H9 (cell line): ENCODE measurements around the gene PTRH1. TPM values are rescaled to one million over a fixed set of nuclear protein-coding genes. Genes with fewer than 3 reads are reported as not detected.

Source experiments
- DNase-seq: peaks from one replicate; pipeline ENCODE4 v3.0.0-alpha.2; 2017
- H2AFZ ChIP-seq: one replicate; pipeline ENCODE4 v1.6.1; 2013; ENCODE audit warnings: mild to moderate bottlenecking, low read length, control low read depth, moderate library complexity
- H2AK5ac ChIP-seq: 2 replicates; pipeline ENCODE4 v1.6.1; 2013; ENCODE audit warnings: low read length, control low read depth, mixed read lengths; ENCODE audit not compliant: insufficient read length
- H2BK120ac ChIP-seq: one replicate; pipeline ENCODE4 v1.6.1; 2013; ENCODE audit warnings: low read depth, mild to moderate bottlenecking, low read length, control low read depth, inconsistent platforms; ENCODE audit not compliant: poor library complexity, severe bottlenecking
- H2BK12ac ChIP-seq: 2 replicates; pipeline ENCODE4 v1.6.1; 2013; ENCODE audit warnings: low read length, control low read depth, mixed read lengths, low read depth; ENCODE audit not compliant: insufficient read length
- H2BK15ac ChIP-seq: 2 replicates; pipeline ENCODE4 v1.6.1; 2013; ENCODE audit warnings: low read depth, low read length, control low read depth
- H2BK20ac ChIP-seq: one replicate; pipeline ENCODE4 v1.6.1; 2013; ENCODE audit warnings: low read depth, mild to moderate bottlenecking, low read length, control low read depth, inconsistent platforms; ENCODE audit not compliant: poor library complexity, severe bottlenecking
- H2BK5ac ChIP-seq: 2 replicates; pipeline ENCODE4 v1.6.1; 2013; ENCODE audit warnings: low read length, control low read depth, mixed read lengths; ENCODE audit not compliant: insufficient read length
- H3K14ac ChIP-seq: 2 replicates; pipeline ENCODE4 v1.6.1; 2013; ENCODE audit warnings: low read length, control low read depth; ENCODE audit not compliant: insufficient read depth
- H3K18ac ChIP-seq: 2 replicates; pipeline ENCODE4 v1.6.1; 2013; ENCODE audit warnings: low read depth, mild to moderate bottlenecking, mixed read lengths, low read length, control low read depth; ENCODE audit not compliant: insufficient read length
- H3K23ac ChIP-seq: 2 replicates; pipeline ENCODE4 v1.6.1; 2013; ENCODE audit warnings: low read length, control low read depth, mixed read lengths, low read depth; ENCODE audit not compliant: insufficient read length
- H3K23me2 ChIP-seq: 2 replicates; pipeline ENCODE4 v1.6.1; 2013; ENCODE audit warnings: low read depth, mild to moderate bottlenecking, mixed read lengths, low read length, control low read depth; ENCODE audit not compliant: insufficient read length, poor library complexity, severe bottlenecking
- H3K27ac ChIP-seq: 2 replicates; pipeline ENCODE4 v1.5.1; 2013; ENCODE audit warnings: low read length, control low read depth, mixed read lengths, low read depth; ENCODE audit not compliant: insufficient read length
- H3K27me3 ChIP-seq: 2 replicates; pipeline ENCODE4 v1.6.1; 2013; ENCODE audit warnings: low read length, control low read depth, inconsistent platforms; ENCODE audit not compliant: insufficient read depth
- H3K4ac ChIP-seq: 2 replicates; pipeline ENCODE4 v1.6.1; 2013; ENCODE audit warnings: low read depth, mild to moderate bottlenecking, control low read depth, inconsistent platforms, low read length, moderate library complexity
- H3K4me1 ChIP-seq: 2 replicates; pipeline ENCODE4 v1.6.1; 2013; ENCODE audit warnings: low read length, control low read depth, inconsistent platforms; ENCODE audit not compliant: insufficient read depth
- H3K4me2 ChIP-seq: 2 replicates; pipeline ENCODE4 v1.6.1; 2013; ENCODE audit warnings: low read length, control low read depth, mixed read lengths; ENCODE audit not compliant: insufficient read length, insufficient read depth
- H3K56ac ChIP-seq: 2 replicates; pipeline ENCODE4 v1.6.1; 2013; ENCODE audit warnings: low read depth, mild to moderate bottlenecking, mixed read lengths, low read length, control low read depth; ENCODE audit not compliant: insufficient read length
- H3K79me1 ChIP-seq: 2 replicates; pipeline ENCODE4 v1.6.1; 2013; ENCODE audit warnings: low read depth, mild to moderate bottlenecking, moderate library complexity, low read length, control low read depth, inconsistent platforms; ENCODE audit not compliant: insufficient read depth, poor library complexity, severe bottlenecking
- H3K79me2 ChIP-seq: 2 replicates; pipeline ENCODE4 v1.6.1; 2013; ENCODE audit warnings: low read length, control low read depth, inconsistent platforms; ENCODE audit not compliant: insufficient read depth
- H3K9ac ChIP-seq: 2 replicates; pipeline ENCODE4 v1.6.1; 2013; ENCODE audit warnings: low read length, control low read depth, mixed read lengths; ENCODE audit not compliant: insufficient read length; ENCODE audit errors: extremely low read depth
- H3K9me3 ChIP-seq: one replicate; pipeline ENCODE4 v1.6.1; 2013; ENCODE audit warnings: low read depth, low read length, inconsistent platforms; ENCODE audit not compliant: control insufficient read depth
- H3T11ph ChIP-seq: one replicate; pipeline ENCODE4 v1.6.1; 2013; ENCODE audit warnings: mild to moderate bottlenecking, low read length, control low read depth, inconsistent platforms
- H4K20me1 ChIP-seq: one replicate; pipeline ENCODE4 v1.6.1; 2013; ENCODE audit not compliant: control insufficient read depth, insufficient read length, insufficient read depth
- H4K5ac ChIP-seq: 2 replicates; pipeline ENCODE4 v1.6.1; 2013; ENCODE audit warnings: low read depth, mild to moderate bottlenecking, mixed read lengths, low read length, control low read depth; ENCODE audit not compliant: insufficient read length
- H4K8ac ChIP-seq: replicated peaks from 2 replicates; pipeline ENCODE4 v1.6.1; 2013; ENCODE audit warnings: low read length, control low read depth, mixed read lengths, low read depth; ENCODE audit not compliant: insufficient read length
- H4K91ac ChIP-seq: 2 replicates; pipeline ENCODE4 v1.6.1; 2013; ENCODE audit warnings: low read depth, mild to moderate bottlenecking, moderate library complexity, mixed read lengths, low read length, control low read depth; ENCODE audit not compliant: insufficient read length
- H3K27ac Mint-ChIP-seq, 3 experiments: 2 replicates in 2 of 3; 3 replicates in 1 of 3; pipeline ENCODE4 v1.8.0; 2020 to 2021; ENCODE audit warnings: mixed read lengths in 3 of 3, mild to moderate bottlenecking in 1 of 3, moderate library complexity in 1 of 3
- H3K27me3 Mint-ChIP-seq: 2 replicates; pipeline ENCODE4 v1.8.0; 2021; ENCODE audit warnings: low read depth, mild to moderate bottlenecking, moderate library complexity, mixed read lengths
- H3K36me3 Mint-ChIP-seq, 3 experiments: 2 replicates in 2 of 3; 3 replicates in 1 of 3; pipeline ENCODE4 v1.8.0; 2020 to 2021; ENCODE audit warnings: low read depth in 3 of 3, mixed read lengths in 3 of 3; ENCODE audit not compliant: insufficient read depth in 1 of 3
- H3K4me1 Mint-ChIP-seq, 2 experiments: 2 replicates each; pipeline ENCODE4 v1.8.0; 2020; ENCODE audit warnings: mixed read lengths in 2 of 2
- H3K4me3 Mint-ChIP-seq, 2 experiments: 2 replicates in 1 of 2; 3 replicates in 1 of 2; pipeline ENCODE4 v1.8.0; 2020 to 2021; ENCODE audit warnings: mild to moderate bottlenecking in 2 of 2, mixed read lengths in 2 of 2, moderate library complexity in 1 of 2
- H3K9me3 Mint-ChIP-seq, 2 experiments: 2 replicates in 1 of 2; 3 replicates in 1 of 2; pipeline ENCODE4 v1.8.0; 2020; ENCODE audit warnings: mild to moderate bottlenecking in 2 of 2, mixed read lengths in 2 of 2, moderate library complexity in 1 of 2
- CTCF ChIP-seq: fragments of 200-600 bp; sonication (generic); conservative IDR thresholded peaks from 3 replicates; pipeline ENCODE4 v1.8.0; 2021; ENCODE audit warnings: antibody characterized with exemption, mild to moderate bottlenecking
- WGBS: extraction: QIAGEN DNeasy Blood & Tissue Kit; methylation state at CpG from one replicate; pipeline ENCODE4 v1.1.7; 2013; ENCODE audit warnings: missing lambda C conversion rate, low lambda C conversion rate, mixed read lengths; ENCODE audit not compliant: insufficient read length; ENCODE audit errors: extremely low coverage; 5-methylcytosine and 5-hydroxymethylcytosine counted together
- total RNA-seq: library from RNA; stranded (reverse); gene quantifications from 2 replicates; pipeline ENCODE4 v1.2.1, GENCODE V29; 2021

The PTRH1 gene
- total RNA-seq, 1 experiment from 2014 or later, result 10.9 TPM

DNA sequence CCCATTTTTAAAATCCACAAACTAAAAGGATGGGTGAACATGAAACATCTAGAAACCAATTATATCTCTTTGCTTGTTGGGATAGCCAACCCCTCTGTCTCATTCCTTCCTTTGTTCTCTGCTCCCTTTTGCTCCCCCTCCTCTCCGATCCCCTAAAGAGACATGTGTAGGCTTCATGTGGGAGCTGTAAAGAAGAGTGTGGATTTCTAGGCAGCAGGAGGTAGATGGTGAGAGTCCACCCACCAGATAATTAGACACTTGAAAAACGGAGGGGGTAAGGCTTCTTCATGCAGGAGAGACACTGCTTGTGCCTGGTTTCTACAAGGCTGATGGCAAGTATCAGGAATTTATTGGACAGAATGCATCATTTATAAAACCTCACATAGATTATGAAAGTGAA, 36.0 kb downstream of the PTRH1 start:
- H3T11ph ChIP-seq, result no peak overlapping the region

More for the DNA sequence above, 36.0 kb downstream of the PTRH1 start:
- Histone ChIP-seq H3K4me1 (no peaks in the 10 kb centered on the region), H3K4ac (no peak overlapping the region), H4K5ac (no peak overlapping the region), H4K8ac (no peak overlapping the region), H3K4me2 (no peak overlapping the region), H3K27me3 (no peaks in the 10 kb centered on the region), H3K23ac (no peak overlapping the region), H2AK5ac (no peak overlapping the region), H2BK120ac (no peak overlapping the region), H3K27ac (no peak overlapping the region), H2BK15ac (no peak overlapping the region), H4K91ac (no peak overlapping the region), H3K9ac (no peak overlapping the region), H3K18ac (no peak overlapping the region), H3K79me1 (no peaks in the 10 kb centered on the region), H2AFZ (no peak overlapping the region), H3K23me2 (no peaks in the 10 kb centered on the region), H2BK5ac (no peak overlapping the region), H3K14ac (no peak overlapping the region), H3K79me2 (no peaks in the 10 kb centered on the region), H2BK20ac (no peak overlapping the region), H2BK12ac (no peak overlapping the region), H4K20me1 (no peaks in the 10 kb centered on the region), H3K9me3 (no peaks in the 10 kb centered on the region), H3K56ac (no peak overlapping the region)
- no peak overlapping the region for H3K27ac Mint-ChIP-seq
- no CpG with 5 or more reads among the region's 2 CpGs for WGBS
- no peak for TF ChIP-seq CTCF
- DNase-seq, result no peak
- H3K9me3 Mint-ChIP-seq, result no peaks in the 10 kb centered on the region
- H3K36me3 Mint-ChIP-seq, result peaks cover 23 to 55% (median 26%) of the 10 kb centered on the region in 3 experiments; a peak in 6 of 7 replicates
- no peaks in the 10 kb centered on the region for H3K27me3 Mint-ChIP-seq
- H3K4me3 Mint-ChIP-seq, result no peak overlapping the region
- no peaks in the 10 kb centered on the region for H3K4me1 Mint-ChIP-seq
